ENCODE data around the gene CHRNB2.

Gene CHRNB2

GRCh38 chr1:154626456-154627256, 59.1 kb downstream of the CHRNB2 start:
- Histone ChIP-seq H2BK12ac (ENCODE audit: low read length) (no peak overlapping the region), H2AFZ (ENCODE audit: low read length) (peak overlapping the region; percentile 90), H3K4me1 (ENCODE audit: control insufficient read depth in 2 of 2, insufficient read depth in 1 of 2, low read depth in 1 of 2, low read length in 2 of 2) (peaks cover 3 to 4% of the 10 kb centered on the region in 2 donors), H3K79me1 (ENCODE audit: low read depth, low read length) (peaks cover 10% of the 10 kb centered on the region), H3K4me3 (ENCODE audit: low read length in 2 of 2) (peak overlapping the region; percentile 63 to 95), H3K9me3 (replicated peaks in 1 of 2; ENCODE audit: control insufficient read depth in 2 of 2, insufficient read depth in 1 of 2, low read depth in 1 of 2, low read length in 2 of 2) (peaks cover 0 to 14% of the 10 kb centered on the region in 2 donors), H3K9ac (ENCODE audit: low read depth, low read length, poor library complexity) (peak overlapping the region; percentile 94), H3K18ac (ENCODE audit: low read length) (no peak overlapping the region), H2BK15ac (ENCODE audit: low read length) (no peak overlapping the region), H3K27ac (replicated peaks; ENCODE audit: low read length) (no peak overlapping the region), H4K8ac (ENCODE audit: low read depth, low read length) (no peak overlapping the region), H3K4me2 (ENCODE audit: insufficient read depth, low read length, poor library complexity, severe bottlenecking) (peak overlapping the region; percentile 66), H3K27me3 (ENCODE audit: control insufficient read depth in 3 of 3, insufficient read depth in 3 of 3, low read depth in 1 of 3, low read length in 3 of 3) (no peaks in the 10 kb centered on the region), H2BK120ac (ENCODE audit: low read depth, low read length) (peak overlapping the region; percentile 51), H2AK5ac (ENCODE audit: low read depth, low read length) (no peak overlapping the region), H4K91ac (ENCODE audit: low read depth, low read length, poor library complexity) (no peak overlapping the region), H2BK5ac (ENCODE audit: low read length) (no peak overlapping the region), H3K23ac (ENCODE audit: low read depth, low read length, poor library complexity) (peak overlapping the region; percentile 89), H3K4ac (ENCODE audit: low read length) (no peak overlapping the region), H3K36me3 (replicated peaks in 1 of 2; ENCODE audit: control insufficient read depth in 2 of 2, insufficient read depth in 2 of 2, low read length in 2 of 2) (peaks cover 2 to 33% of the 10 kb centered on the region in 2 donors), H3K14ac (ENCODE audit: low read length) (no peak overlapping the region)
- WGBS, 2 donors (ENCODE audit: extremely low coverage in 2 of 2, insufficient read length in 2 of 2, insufficient replicate concordance in 1 of 2) = no CpG with 5 or more reads among the region's 10 CpGs
- DNase-seq (ENCODE audit: low spot score) = no peak

- peak overlapping the region; percentile 99 for H3K18ac ChIP-seq (ENCODE audit: low read length)
- H3K14ac ChIP-seq (ENCODE audit: low read length) = peak overlapping the region; percentile 99
- no peaks in the 10 kb centered on the region for H3K27me3 ChIP-seq (ENCODE audit: control insufficient read depth in 3 of 3, insufficient read depth in 3 of 3, low read depth in 1 of 3, low read length in 3 of 3)
- peak overlapping the region; percentile 97 for H3K4ac ChIP-seq (ENCODE audit: low read length)
- peak overlapping the region; percentile 47 for H3K27ac ChIP-seq (replicated peaks; ENCODE audit: low read length)
- H3K23ac ChIP-seq (ENCODE audit: low read depth, low read length, poor library complexity) = peak overlapping the region; percentile 89
- H2BK12ac ChIP-seq (ENCODE audit: low read length) = no peak overlapping the region
- no peak overlapping the region for H4K91ac ChIP-seq (ENCODE audit: low read depth, low read length, poor library complexity)
- H3K4me2 ChIP-seq (ENCODE audit: insufficient read depth, low read length, poor library complexity, severe bottlenecking) = peak overlapping the region; percentile 66
- peak overlapping the region; percentile 90 for H2AFZ ChIP-seq (ENCODE audit: low read length)
- peak overlapping the region; percentile 51 for H2BK120ac ChIP-seq (ENCODE audit: low read depth, low read length)
- no peak overlapping the region for H2BK5ac ChIP-seq (ENCODE audit: low read length)
- H4K8ac ChIP-seq (ENCODE audit: low read depth, low read length) = peak overlapping the region; percentile 54
- peak overlapping the region; percentile 52 for H2BK15ac ChIP-seq (ENCODE audit: low read length)
- H3K9ac ChIP-seq (ENCODE audit: low read depth, low read length, poor library complexity) = peak overlapping the region; percentile 94
- no CpG with 5 or more reads among the region's 70 CpGs for WGBS, 2 donors (ENCODE audit: extremely low coverage in 2 of 2, insufficient read length in 2 of 2, insufficient replicate concordance in 1 of 2)
- DNase-seq (ENCODE audit: low spot score) = peak; percentile 90
- H3K4me3 ChIP-seq (ENCODE audit: low read length in 2 of 2) = peak overlapping the region; percentile 63 to 95
- H3K36me3 ChIP-seq (replicated peaks in 1 of 2; ENCODE audit: control insufficient read depth in 2 of 2, insufficient read depth in 2 of 2, low read length in 2 of 2) = peaks cover 2 to 25% of the 10 kb centered on the region in 2 donors
- H3K4me1 ChIP-seq (ENCODE audit: control insufficient read depth in 2 of 2, insufficient read depth in 1 of 2, low read depth in 1 of 2, low read length in 2 of 2) = peaks cover 3 to 4% of the 10 kb centered on the region in 2 donors
- peaks cover 0 to 14% of the 10 kb centered on the region in 2 donors for H3K9me3 ChIP-seq (replicated peaks in 1 of 2; ENCODE audit: control insufficient read depth in 2 of 2, insufficient read depth in 1 of 2, low read depth in 1 of 2, low read length in 2 of 2)
- peaks cover 10% of the 10 kb centered on the region for H3K79me1 ChIP-seq (ENCODE audit: low read depth, low read length)
- peak overlapping the region; percentile 23 for H2AK5ac ChIP-seq (ENCODE audit: low read depth, low read length)
These were observed 59.9 kb downstream of the CHRNB2 start for GRCh38 chr1:154627257-154628120.

- H2BK120ac ChIP-seq (ENCODE audit: low read depth, low read length) = no peak overlapping the region
- peaks cover 2 to 20% of the 10 kb centered on the region in 2 donors for H3K36me3 ChIP-seq (replicated peaks in 1 of 2; ENCODE audit: control insufficient read depth in 2 of 2, insufficient read depth in 2 of 2, low read length in 2 of 2)
- no CpG with 5 or more reads among the region's 5 CpGs for WGBS, 2 donors (ENCODE audit: extremely low coverage in 2 of 2, insufficient read length in 2 of 2, insufficient replicate concordance in 1 of 2)
- peak overlapping the region; percentile 42 for H3K4me2 ChIP-seq (ENCODE audit: insufficient read depth, low read length, poor library complexity, severe bottlenecking)
- DNase-seq (ENCODE audit: low spot score) = no peak
- no peak overlapping the region for H2BK5ac ChIP-seq (ENCODE audit: low read length)
- H2AK5ac ChIP-seq (ENCODE audit: low read depth, low read length) = no peak overlapping the region
- peaks cover 0 to 14% of the 10 kb centered on the region in 2 donors for H3K9me3 ChIP-seq (replicated peaks in 1 of 2; ENCODE audit: control insufficient read depth in 2 of 2, insufficient read depth in 1 of 2, low read depth in 1 of 2, low read length in 2 of 2)
- H3K79me1 ChIP-seq (ENCODE audit: low read depth, low read length) = peaks cover 10% of the 10 kb centered on the region
- peak overlapping the region; percentile 63 to 95 for H3K4me3 ChIP-seq (ENCODE audit: low read length in 2 of 2)
- H3K4ac ChIP-seq (ENCODE audit: low read length) = no peak overlapping the region
- H2BK12ac ChIP-seq (ENCODE audit: low read length) = no peak overlapping the region
- peaks cover 3 to 4% of the 10 kb centered on the region in 2 donors for H3K4me1 ChIP-seq (ENCODE audit: control insufficient read depth in 2 of 2, insufficient read depth in 1 of 2, low read depth in 1 of 2, low read length in 2 of 2)
- peak overlapping the region; percentile 90 for H2AFZ ChIP-seq (ENCODE audit: low read length)
- no peaks in the 10 kb centered on the region for H3K27me3 ChIP-seq (ENCODE audit: control insufficient read depth in 3 of 3, insufficient read depth in 3 of 3, low read depth in 1 of 3, low read length in 3 of 3)
- no peak overlapping the region for H3K14ac ChIP-seq (ENCODE audit: low read length)
- H4K91ac ChIP-seq (ENCODE audit: low read depth, low read length, poor library complexity) = no peak overlapping the region
- no peak overlapping the region for H3K18ac ChIP-seq (ENCODE audit: low read length)
- H3K23ac ChIP-seq (ENCODE audit: low read depth, low read length, poor library complexity) = no peak overlapping the region
- H3K27ac ChIP-seq (replicated peaks; ENCODE audit: low read length) = no peak overlapping the region
- H3K9ac ChIP-seq (ENCODE audit: low read depth, low read length, poor library complexity) = no peak overlapping the region
- no peak overlapping the region for H4K8ac ChIP-seq (ENCODE audit: low read depth, low read length)
- H2BK15ac ChIP-seq (ENCODE audit: low read length) = no peak overlapping the region
These were observed 60.5 kb downstream of the CHRNB2 start for GRCh38 chr1:154628121-154628405.

Measured in neuronal stem cell (in vitro differentiated cells).